Activated CD8-positive, alpha-beta memory T cell treated with anti-CD3 and anti-CD28 coated beads, Interleukin-2, amount 50 U/mL, for 24 hours (primary cell): ENCODE measurements around the gene HS1BP3.

Source experiments
- DNase-seq: peaks from one replicate; pipeline ENCODE4 v3.0.0-alpha.2; 2020; ENCODE audit errors: extremely low read depth

Gene HS1BP3

DNA sequence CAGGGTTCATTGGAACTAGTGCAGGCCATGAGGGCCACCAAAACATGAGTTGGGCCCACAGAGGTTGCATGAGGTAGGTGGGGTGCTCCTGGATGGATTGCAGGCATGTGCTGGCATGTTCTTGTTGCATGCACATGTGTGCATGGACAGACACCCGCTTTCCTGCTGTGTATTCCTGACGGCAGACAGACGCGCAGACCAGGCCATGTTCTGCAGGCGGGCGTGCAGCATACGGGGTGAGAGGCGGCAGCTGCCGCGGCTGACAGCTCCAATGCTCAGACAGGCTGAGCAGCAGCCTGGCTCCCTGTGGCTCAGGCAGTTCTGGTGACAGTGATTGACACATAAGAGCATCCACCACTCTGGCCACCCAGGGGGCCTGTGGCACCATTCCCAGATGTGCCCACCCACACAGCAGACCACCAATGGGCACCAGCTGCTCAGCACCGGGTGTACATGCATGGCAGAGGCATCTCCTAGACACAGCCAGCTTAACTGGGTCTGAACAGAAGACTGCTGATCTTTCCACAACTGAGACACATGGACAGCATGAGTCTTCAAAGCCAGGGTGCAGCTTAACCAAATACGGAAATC lies 21.2 kb downstream of the HS1BP3 start:
- no peak for DNase-seq

DNA sequence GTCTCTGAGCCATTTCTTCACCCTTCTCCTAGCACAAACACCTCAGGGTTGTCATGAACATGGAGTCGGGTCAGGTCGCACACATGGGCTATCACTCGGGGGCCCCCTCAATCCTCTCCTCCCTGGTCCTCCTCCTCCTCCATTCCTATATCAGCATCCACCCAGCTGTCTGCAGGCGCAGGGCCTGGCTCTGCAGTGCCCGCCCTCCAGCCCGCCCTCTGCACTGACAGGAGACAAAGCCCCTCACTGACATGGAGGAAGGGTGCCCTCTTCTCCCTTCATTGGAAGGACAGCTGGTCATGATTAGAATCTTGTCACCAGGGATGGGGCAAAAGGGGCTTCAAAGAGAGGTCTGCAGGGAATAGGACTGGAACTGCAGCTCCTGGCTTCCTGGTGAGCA lies 21.7 kb downstream of the HS1BP3 start:
- no peak for DNase-seq

DNA sequence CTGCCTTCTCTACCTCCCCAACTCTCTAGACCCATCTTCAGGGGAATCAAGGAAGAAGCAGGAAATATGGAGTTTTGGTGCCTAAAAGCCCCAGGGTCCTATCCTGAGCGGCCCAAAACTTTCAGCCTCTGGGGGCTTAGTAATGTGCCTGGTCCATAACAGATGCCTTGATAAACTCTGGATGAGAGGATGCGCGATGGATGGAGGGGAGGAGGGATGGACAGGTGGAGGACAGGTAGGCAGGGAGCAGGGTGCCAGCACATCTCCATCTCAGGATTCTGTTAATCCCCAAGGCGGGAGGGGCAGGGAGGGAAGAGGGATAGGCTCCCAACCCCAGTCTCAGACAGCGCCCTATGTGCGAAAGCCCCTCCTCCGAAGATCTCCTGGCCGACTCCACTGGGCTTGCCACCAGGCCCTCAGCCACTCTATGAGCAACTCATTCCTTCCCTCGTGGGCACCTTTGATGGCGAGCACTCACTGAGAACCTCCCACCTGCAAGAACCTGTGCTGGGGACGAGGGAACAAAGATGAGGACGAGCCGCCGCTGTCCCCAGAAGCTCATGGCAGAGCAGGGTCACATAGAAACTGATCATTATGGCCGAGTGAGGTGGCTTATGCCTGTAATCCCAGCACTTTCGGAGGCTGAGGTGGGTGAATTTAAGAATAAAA lies 23.1 kb downstream of the HS1BP3 start:
- DNase-seq, result no peak

DNA sequence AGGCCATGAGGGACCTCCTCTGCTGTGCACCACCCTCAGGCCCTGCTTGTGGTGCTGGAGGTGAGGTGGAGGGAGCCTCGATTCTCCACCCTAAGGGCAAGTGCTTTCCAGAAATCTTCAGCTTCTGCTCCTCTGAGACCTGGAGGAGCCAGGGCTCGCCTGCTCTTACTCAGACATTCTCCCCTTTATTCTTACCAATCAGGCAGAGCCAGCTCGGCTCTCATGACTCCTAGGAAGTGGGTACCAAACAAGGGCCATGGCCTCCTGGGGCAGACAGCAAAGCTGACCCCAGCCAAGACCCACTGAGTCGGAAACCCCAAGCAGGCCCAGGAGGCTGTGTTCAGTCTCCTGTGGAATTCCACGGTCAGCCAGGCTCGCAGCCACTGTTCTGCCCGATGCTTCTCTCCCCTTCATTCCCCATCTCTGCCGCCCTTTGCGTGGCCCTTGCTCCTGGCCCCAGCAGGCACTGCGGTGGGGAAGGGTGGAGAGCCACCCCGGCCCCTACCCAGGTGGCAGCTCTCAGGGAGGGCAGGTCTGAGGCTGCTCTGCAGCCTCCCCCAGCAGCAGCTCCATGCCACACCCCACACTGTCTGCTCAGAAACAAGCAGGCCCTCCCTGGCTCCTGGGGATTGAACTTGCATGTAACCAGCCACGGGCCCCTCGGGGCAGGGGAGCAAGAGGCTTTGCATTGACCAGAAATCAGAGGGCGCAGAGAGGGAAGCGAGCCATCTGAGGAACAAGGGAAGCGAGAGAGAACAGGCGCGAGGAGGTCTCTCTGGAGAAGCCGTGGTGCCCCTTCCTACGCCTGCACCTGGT lies 24.0 kb downstream of the HS1BP3 start:
- DNase-seq, result no peak

DNA sequence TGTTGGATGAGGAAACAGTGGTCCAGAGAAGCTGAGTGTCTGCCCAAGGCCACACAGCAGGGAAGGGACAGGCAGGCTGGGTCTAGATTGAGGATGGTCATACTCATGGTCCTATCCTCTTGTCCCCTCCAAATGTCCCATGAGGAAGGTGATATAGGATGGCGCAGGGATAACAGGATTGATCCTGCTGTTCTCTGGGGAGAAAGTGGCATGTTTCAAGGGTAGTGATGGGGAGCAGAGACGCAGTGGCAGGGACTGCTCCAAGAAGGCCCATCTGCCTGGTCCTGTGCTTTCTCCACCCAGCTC lies 24.6 kb downstream of the HS1BP3 start:
- no peak for DNase-seq

DNA sequence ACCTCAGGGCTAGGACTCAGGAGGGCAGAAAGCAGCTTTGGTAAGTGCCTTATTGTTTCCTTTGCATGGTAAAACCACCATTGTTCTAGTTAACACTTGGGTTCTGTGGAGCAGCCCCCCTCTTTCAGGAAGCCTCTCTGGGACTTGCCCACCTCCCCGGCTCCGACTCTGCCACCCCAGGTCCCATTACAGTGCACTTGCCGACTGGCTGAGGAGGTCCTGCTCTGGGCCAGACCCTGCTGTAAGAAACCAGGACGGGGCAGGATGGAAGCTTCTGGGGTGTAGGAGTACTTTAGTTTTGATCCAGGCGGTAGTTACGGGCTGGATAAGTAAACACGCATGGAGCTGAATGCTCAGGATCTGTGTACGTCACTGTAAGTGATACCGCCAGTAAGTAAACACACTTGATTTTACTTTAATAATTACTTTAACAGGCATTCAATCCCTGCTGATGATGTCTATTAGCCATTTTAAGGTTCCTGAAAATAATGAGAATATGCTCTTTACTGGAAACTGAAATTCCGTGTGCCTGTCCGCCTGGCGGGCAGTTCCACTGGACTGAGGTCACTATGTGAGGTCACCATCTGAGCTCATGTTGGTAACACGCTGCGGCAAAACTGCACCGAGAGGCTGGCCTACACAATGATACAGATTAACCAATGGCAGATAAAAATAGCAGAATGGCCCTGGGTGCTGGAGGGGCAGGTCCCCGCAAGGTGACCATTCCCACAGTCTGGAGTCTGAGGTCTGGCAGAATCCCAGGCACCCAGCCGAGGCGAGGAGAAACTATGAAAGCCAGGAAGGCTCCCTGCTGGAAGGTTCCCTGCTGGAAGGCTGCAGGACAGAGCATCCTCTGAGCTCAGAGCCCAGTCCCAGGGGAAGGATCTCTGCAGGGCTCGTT lies 25.2 kb downstream of the HS1BP3 start:
- no peak for DNase-seq

DNA sequence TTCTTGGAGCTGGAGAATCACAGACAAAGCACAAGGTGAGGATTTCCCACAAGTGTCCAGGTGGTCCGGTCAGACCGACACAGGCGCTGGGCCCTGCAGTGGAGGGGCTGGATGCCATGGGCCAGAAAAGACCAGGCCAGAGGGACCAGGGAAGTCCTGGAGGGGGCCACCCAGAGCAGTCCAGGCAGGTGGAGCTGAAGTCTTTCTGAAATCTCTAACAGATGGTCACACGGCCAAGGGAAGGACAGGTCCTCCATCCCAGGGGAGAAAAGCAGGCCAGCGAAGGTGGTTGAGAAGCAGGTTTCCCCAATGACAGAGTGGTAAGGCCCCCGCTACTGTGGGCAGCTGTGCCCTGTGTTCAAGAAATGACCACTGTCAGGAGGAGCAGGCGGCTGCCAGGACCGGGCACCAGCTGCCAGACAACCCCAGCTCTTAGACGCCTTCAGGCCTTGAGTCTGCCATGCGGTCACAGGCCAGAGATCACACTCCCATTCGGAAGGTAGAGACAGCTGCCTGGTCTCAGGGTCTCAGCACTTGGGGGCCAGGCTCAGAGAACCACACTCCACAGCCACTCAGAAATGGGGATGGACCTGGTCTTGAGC lies 25.9 kb downstream of the HS1BP3 start:
- DNase-seq, result no peak

DNA sequence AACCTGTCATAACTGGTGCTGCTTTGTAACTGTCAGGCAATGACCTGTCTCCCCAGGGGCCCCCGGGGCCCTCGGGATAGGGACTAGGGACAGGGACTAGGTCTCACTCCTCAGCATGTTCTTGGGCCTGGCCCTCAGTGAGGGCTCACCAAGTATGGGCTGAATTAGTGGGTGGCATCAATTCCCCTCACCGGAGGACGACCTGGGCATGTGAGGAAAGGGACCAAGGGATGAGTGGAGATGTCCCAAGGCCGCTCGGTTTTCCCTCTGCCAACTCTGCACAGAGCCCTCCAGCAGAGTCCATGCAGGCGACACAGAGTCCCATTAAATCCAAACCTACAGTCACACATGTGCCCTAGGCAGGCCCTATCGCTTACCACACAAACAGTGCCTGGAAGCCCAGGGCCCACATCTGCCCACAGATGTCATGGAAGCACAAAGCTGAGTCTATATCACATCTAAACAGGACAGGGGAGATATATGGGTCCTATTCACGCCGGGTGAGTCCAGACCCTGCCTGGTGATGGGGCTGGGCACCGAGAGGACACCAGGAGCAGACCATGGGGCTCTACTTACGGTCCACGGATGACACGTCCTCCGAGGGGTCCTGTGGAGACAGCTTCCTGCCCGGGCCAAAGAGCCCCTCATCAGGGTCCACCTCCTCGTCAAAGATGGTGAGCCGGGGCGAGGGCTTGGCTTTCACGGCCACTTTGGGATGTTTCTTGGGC lies 26.6 kb downstream of the HS1BP3 start:
- no peak for DNase-seq

DNA sequence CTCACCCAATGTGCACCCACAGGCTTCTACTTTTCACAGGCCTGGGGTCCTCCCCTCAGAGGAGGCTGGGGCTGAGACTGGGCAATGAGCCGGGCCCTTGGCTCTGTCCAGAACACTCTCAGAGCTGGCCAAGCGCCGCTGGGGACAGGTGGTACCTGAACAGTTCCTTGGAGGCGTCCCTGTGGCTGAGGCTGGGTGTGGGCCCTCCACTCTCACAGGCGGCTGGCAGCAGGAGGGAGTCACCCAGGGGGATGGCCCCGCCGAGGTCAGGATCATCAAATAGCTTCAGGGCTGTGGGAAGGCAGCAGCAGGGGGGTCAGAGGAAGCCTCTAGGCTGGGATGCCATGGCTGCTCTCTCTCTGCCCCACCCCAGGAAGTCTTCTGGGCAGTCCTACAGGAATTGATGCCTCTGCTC lies 27.1 kb downstream of the HS1BP3 start:
- DNase-seq, result no peak

DNA sequence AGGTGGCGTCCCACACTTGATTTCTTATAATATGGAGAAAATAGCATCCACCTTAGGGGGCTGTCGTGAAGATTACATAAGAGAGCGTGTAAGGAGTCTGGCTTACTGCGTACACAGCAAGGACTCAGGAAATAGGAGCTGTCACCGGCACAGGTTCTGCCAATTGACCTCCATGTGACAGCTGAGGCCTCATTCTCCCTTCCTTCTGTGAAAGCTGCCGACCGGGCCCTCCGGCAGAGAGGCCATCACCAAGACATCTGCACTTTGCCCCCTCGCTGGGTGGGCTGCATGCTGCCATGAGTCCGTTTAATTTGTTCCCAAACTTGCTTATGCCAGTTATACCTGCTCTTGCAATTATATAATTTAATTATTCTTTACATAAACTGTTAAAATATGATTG lies 27.7 kb downstream of the HS1BP3 start:
- no peak for DNase-seq

DNA sequence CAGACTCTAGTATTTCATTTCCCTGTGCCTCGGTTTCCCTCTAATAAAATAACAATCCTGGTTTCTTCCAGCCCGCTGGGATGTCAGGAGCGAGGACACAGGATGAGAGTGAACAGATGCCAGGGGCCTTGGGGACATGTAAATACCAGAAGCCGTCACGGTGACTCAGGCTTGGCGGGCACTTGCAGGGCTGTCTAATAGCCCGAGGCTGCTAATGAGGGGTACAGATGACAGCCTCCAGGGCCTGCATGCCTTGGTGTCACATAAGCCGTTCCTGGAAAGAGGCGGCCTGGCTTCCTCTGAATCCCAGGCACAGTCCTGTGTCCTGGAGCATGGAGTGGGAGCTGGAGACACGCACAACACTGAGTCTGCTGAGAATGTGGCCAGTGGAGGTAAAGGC lies 28.2 kb downstream of the HS1BP3 start:
- no peak for DNase-seq

DNA sequence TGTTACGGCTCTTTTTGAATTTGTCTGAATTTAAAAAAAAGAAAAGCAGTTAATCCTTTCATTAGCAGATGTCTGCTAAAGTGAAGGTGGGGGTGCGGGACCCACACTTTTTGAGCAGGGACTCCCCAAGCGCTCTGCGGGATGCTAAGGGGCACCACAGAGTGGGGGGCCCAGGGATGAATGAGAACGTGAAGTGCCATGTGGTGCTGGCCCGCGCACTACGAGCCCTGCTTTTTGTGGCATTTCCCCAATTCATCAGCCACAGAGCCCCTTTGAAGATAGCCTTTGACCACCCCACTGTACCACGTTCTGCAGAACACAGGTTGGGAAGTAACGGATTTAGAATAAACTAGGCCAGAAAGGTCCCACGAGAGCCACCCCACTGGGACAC lies 28.6 kb downstream of the HS1BP3 start:
- no peak for DNase-seq

DNA sequence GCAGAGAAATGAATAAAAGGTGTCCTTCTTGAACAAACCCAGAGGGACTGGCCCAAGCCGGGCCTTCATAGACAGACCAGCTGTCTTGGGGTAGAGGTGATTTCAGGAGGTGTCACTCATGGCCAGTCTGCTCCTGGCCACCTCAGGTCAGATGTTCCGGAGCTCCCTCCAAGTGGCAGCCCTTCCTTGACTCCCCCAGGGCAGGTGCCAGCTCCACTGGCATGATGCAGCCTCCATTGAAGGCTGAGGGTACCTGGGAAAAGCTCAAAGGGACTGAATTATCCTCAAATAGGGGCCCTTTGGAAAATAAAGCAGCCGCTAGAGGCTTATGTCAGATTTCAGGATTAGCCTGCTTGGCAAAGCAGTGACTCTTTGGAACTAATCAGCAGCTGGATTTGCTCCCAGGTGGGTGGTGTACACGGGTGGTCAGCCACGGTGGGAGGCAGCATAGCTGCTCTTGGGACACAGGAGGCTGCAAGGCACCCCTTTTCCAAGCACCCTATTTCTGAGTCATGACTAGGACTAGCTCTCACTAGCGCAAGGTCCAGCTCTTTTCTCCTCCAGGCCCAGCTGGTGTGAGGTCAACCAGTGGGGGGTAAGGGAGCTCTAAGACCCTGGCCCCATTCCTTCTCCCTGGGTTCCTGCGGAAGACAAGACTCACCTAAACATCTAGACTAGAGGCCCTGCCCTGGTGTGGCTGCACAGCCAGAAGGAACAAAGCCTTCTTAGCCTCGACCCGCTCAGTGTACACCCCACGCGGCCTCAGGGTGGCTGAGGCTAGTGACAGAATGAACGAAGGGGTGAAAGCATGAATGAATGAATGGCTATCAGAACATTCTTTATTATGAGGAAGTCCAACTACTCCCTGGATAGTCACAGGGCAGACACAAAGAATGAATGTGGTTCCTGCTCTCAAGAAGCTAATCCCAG lies 29.3 kb downstream of the HS1BP3 start:
- DNase-seq, result no peak

DNA sequence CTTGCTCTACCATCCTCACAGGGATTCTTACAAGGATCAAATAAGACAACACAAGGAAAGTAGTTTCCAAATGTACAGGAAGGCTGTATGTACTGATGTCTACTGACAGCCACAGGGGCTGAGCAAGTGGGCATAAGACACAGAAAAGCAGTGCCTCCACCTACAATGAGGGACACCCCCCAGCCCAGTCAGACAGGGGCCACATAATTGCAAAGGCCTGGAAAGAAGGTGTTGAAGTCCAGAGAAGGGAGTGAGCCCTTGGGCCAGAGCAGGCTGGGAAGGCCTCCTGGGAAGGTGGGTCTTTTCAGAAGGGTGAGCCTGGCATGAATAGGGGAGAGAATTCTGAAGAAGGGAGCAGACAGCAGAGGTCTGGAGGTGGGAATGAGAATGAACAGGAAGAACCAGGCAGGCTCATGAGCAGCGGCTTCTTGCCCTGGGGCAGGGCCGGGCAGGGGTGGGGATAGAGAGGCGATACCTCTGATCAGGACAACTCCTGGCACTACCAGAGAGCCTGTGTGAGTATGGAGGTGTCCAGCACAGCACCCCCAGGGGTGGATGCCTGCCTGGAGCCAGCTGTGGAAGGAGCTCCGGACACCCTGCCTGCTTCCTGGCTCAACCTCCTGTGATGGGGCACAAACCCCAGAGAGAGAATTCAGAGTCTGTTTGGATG lies 30.1 kb downstream of the HS1BP3 start:
- DNase-seq, result no peak

DNA sequence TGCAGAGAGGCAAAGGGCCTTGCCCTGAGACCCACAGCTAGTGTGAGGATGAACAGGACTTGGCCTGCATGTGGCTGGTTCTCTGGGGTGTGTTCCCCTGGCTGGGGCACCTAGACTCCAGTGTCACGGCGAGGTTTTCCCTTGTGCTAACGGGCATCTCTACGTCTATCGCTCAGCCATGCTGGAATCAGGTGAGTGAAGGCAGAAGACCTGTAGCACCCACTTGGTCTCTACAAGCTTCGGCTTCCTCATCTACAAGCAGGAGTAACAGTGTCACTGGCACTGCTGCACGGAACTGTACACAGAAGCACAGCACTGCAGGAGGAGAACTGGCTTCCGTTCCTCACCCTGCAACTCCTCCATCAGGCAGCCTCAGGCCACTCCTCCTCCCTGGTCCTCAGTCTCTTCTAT lies 30.6 kb downstream of the HS1BP3 start:
- DNase-seq, result no peak

DNA sequence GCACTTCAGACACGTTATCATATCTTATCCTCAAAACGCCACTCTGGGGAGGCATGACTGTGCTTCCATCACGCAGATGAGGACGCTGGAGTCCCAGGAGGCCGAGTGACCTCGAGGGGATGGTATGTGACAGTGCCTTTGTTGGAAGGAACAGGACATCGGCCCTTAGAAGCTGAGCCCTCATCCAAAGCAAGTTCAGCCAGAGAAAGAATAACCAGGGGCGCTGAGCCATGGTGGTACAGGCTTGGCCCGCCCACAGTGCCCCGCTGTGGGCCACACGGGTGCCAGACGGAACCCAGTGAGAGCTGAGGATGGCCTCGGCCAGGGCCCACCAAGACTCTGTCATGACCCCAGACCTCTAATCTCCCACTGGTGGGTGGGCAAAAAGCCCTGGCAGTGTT lies 31.3 kb downstream of the HS1BP3 start:
- DNase-seq, result no peak

DNA sequence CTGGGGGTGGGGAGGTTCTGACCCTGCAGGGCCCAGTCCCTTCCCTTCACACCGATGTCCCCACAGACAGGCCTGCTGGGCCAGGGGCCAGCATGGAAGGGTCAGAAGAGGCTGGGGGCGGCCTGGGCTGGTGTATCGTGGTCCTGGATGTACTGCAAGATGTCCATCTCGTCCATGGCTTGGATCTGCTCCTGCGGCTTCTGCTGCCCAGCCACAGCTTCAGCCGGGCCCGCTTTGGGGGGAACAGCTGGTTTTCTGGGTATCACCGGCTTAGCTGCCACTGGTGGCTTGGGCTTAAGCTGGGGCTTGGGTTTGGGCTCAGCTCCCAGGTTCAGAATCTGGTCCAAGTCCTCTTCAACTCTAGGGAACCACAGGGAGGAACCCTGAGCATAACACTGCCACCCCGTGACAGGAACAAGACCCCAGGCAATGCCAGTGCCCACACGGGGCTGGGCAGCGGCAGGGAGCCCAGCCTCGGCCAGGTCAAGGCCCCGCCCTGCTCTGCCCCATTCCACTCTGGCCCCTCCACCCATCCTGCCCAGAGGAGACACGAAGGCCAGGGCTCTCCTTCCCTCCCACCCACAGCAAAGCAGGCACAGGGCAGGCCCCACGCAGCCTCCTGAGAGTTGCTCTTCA lies 31.9 kb downstream of the HS1BP3 start:
- no peak for DNase-seq

DNA sequence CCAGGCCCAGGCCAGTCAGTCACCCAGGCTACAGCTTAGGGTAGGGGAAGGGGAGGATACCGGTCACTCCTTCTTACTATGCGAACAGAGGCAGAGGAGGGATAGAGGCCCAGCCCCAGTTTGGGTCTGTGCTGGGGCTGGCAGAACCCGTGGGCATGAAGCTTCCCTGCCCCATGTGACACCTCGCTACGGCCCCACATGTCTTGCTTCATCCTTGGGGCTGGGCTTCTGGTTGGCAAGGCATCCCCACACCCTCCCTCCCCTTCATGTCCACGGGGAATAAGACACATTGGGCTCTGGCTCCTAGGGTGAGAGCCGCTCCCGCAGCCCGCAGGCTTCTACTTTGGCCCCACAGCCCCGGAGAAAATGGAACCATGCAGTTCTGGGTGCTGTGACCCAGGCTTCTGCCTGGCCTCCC lies 32.4 kb downstream of the HS1BP3 start:
- DNase-seq, result no peak

DNA sequence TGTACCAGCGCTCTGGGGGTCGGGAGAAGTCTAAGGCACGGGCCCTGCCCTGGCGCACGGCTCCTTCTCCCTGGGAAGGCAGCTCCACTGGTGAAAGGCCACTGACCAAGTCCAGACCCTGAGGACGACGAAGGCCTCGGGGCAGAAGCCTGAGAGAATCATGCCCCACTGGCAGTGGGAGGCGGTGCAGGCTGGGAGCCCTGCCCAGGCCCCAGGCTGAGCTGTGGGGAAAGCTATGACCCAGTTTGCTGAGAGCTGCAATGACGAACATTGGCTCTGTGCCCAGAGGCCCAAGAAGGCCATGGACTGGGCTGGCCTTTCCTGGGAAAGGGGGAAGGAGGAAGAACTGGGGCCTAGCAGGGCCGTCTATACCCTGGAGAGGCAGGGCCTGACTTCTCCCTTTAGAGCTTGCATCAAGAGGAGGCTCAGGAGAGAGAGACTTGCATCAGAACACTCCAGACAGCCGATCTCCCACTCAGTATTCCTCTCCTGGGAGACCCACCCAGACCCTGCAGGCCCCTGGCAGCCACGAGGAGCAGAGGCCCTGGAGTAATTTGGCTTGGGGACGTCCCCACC lies 32.9 kb downstream of the HS1BP3 start:
- DNase-seq, result no peak
